COLO668 (cell line): ENCODE measurements around the gene OR52E4.

Experiments
- DNase-seq: peaks from one replicate; lab custom pipeline; 2025; ENCODE audit not compliant: unreplicated experiment; lab: John Stamatoyannopoulos, UW

Gene OR52E4

DNA sequence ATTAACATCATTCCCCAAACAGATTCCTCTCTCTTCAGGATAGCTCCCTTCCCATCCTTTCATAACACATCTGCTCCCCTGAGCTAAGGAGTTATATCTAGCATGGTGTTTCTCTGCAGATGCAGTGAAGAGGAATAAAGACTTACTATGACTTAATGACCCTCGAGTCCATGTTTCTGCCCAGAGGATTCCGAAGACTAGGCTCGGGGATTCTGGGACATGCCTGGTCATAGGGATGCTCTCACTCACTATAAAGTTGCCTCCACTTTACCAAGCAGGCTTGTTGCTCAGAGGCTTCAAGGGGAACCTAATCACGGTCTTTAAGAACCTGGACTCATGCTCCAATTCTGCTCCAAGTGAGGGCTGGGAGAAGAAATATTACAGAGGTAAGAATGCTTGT is at the start of gene OR52E4:
Gene OR52E4 (plus strand): TSS at position 301 of the 400 bp plus-strand sequence. CDS start 3,664 bp downstream, outside the sequence.
- no peak for DNase-seq

DNA sequence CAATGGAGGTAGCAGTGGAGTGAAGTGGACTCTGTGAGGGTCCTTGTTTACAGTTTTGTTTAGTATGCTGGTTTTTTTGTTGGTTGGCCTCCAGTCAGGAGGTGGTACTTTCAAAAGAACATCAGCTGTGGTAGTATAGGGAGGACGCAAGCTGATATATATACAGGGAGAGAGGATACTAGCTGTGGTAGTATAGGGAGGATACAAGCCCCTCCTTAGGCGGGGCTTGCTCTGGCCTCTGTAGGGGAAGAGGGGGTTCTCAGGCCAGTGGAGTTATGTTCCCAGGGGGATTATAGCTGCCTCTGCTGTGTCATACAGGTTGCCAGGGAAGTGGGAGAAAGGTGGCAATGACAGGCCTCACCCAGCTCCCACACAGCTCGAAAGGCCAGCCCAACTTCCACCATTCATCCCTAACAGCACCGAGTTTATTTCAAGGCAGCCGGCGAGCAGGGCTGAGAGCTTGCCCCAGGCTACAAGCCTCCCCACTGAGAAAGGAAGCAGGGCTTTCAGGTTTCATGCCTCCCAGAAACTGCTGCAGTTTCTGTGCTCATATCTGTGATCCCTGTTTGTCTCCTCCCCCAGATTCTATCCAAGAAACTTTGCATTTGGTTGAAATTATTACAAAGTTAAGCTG is 49.1 kb upstream of the OR52E4 start:
- no peak for DNase-seq

- no peak for DNase-seq
Observed at GRCh38 chr11:5833446-5833845, 47.0 kb upstream of the OR52E4 start.

- no peak for DNase-seq
Observed at GRCh38 chr11:5837695-5838094, 42.7 kb upstream of the OR52E4 start.

DNA sequence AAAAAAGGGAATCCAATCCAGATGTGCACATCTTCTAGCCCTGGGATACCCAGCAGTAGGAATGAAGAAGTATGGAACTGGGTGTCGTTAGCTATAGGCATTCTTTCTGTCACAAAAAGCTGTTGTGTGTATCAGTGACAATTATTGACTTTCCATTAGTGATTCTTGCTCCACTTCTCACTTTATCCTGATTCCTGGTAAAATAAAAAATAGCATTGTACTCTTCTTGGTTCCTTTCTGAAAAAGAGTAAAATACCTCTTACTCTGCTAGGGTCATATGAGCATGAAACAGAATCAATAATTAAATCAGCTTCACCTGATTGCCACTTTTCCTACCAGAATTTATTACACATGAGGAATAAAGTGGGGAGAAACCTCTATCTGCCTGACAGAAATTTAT is 38.6 kb upstream of the OR52E4 start, which contains the start of gene OR52E6:
Gene OR52E6 (minus strand): TSS at position 101 of the 400 bp plus-strand sequence. CDS start 0 bp downstream, at position 101.
- DNase-seq: no peak

DNA sequence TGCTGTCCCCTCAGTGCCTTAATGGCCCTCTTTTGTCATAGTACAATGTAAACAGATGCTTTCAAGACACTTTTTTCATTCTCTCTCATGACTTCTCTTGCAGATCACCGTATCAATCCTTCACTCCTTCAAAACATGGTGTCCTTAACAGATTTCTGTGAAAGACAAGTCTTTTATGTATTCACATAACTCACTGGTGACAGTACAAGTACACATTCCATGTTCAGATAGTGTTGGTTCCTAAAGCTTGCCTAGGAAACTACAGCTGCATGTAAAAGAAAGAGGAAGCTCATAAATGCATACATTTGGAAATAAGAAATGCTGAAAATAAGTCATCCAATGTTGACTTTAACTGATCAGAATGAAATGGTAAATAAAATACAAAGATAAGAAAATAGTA is 33.7 kb upstream of the OR52E4 start:
- DNase-seq: no peak

DNA sequence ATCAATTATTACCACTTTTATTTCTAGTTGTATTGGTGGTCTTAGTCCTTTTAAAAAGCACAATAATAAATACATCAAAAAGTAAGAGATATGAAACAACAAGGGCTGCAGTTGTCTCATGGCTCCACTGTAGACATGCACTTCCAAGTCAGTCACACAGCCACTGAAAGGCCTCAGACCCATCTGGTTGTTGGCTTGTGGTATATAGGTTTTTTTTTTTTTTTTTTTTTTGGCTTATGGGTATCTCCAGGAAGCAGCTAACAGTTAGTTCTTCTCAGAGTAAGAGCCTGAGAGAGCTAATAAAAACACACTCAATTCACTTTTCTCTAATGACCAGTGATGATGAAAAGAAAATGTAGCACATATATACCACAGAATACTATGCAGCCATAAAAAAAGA is 32.7 kb upstream of the OR52E4 start:
- DNase-seq: no peak

DNA sequence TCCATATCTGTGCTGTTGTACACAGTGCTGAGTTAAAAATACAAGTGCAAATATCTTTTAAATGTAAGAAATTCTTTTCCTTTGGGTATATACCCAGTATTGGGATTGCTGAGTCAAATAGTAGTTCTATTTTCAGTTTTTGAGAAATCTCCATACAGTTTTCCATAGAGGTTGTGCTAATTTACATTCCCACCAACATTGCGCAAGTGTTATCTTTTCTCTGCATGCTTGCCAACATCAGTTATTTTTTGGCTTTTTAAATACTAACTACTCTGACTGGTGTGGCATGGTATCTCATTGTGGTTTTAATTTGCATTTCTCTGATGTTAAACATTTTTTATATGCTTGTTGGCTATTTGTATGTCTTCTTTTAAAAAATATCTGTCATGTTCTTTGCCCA is 29.4 kb upstream of the OR52E4 start:
- no peak for DNase-seq

GRCh38 chr11:5857590-5857989 is 22.8 kb upstream of the OR52E4 start, which contains the start of gene OR52E8:
Gene OR52E8 (minus strand): TSS chr11:5857690. CDS start chr11:5857690, 0 bp downstream.
- DNase-seq: no peak

- DNase-seq: no peak
Observed at GRCh38 chr11:5865826-5866225, 14.6 kb upstream of the OR52E4 start.

GRCh38 chr11:5878564-5878963 is 1.9 kb upstream of the OR52E4 start:
- DNase-seq: no peak

GRCh38 chr11:5881756-5882155 is 1.3 kb downstream of the OR52E4 start:
- no peak for DNase-seq

GRCh38 chr11:5887172-5887571 is 6.7 kb downstream of the OR52E4 start:
- no peak for DNase-seq

GRCh38 chr11:5887661-5888060 is 7.2 kb downstream of the OR52E4 start:
- DNase-seq: no peak

GRCh38 chr11:5891216-5891800 is 10.9 kb downstream of the OR52E4 start:
- no peak for DNase-seq

GRCh38 chr11:5892908-5893307 is 12.5 kb downstream of the OR52E4 start, which contains the start of gene OR52E5:
Gene OR52E5 (plus strand): TSS chr11:5893208. CDS start chr11:5900777, 7,569 bp downstream.
- no peak for DNase-seq

DNA sequence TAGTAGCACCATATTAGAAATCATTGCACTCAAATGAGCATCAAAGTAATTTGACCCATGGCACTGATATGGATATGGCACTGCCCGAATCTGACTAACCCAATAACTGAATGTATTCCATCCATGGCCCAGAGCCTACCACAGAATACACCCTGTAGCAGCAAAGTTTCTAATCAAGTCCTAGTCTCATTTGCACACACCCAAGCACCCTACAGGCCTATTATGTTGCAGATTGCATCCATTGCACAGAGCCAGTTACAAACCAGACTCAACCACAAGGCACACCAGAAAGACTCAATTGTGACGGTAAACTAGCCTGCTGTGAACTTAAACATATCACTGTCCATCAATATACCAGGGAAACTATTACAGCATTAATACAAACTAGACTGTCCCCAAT is 19.1 kb downstream of the OR52E4 start:
- DNase-seq: no peak

- no peak for DNase-seq
Observed at GRCh38 chr11:5910540-5910939, 30.1 kb downstream of the OR52E4 start.

DNA sequence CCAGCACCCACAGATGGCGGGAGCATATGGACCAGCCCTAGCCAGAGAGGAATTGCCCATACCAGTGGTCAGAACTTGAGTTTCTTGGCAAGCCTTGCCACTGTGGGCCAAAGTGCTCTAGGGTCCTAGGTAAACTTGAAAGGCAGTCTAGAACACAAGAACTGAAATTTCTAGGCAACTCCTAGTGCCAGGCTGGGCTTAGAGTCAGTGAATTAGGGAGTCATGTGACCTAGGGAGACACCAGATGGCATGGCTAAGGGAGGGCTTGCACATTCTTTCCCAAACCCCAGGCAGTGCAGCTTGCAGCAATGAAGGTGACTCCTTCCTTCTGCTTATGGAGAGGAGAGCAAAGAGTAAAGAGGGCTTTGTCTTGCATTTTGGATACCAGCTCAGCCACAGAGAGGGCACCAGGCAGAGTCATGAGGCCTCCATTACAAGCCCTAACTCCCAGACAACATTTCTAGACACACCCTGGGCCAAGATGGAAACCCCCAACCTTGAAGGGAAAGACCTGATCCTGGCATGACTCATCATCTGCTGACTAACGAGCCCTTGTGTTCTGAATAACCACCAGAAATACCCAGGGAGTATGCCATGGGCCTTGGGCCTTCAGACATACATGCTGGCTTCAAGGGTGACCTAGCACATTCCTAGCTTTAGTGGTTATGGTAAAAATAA is 42.5 kb downstream of the OR52E4 start:
- DNase-seq: no peak

GRCh38 chr11:5923427-5923776 is 43.0 kb downstream of the OR52E4 start:
- no peak for DNase-seq

DNA sequence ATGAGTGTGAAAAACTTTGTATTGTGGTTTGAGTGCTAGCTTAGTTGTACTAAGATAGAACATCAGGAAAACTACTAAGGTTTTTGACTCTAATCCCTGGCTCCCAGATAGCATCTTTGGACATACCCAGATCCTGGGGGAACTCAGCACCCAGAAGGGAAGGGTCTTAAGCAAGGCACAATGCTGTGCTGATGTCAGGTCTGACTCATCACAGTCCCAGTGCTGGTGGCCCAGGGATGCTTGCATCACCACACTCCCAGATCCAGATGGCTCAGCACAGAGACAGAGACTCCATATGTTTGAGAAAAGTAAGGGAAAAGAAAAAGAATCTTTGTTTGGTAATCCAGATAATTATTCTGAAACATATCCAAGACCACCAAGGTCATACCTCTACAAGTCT is 43.4 kb downstream of the OR52E4 start:
- no peak for DNase-seq

DNA sequence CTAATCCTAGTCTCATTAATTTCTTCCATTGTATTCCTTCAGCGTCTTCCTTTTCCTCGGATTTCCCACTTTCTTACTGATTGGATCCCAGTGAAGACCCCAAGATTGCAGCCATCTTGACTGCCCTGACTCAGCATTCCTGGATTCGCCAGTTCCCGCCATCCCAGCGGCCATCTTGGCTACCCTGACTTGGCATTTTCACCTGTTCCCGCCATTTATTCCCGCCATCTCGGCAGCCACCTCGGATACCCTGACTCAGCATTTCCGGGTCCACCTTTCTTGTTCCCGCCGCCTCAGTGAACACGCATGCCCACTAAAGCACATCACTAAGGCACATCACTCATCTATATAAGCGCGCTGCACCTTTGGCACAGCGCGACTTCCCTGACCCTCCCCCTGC is 47.8 kb downstream of the OR52E4 start:
- DNase-seq: no peak
